Activated T-cell treated with anti-CD3 and anti-CD28 coated beads for 24 hours (primary cell): ENCODE data around the gene FUNDC1.
A peak's percentile ranks its signal among the peaks of the same experiment; 100 is the strongest.
"Not testable (repeated sequence)": the region's sequence is repeated elsewhere in the genome, so short reads cannot be mapped to it uniquely, and the experiment has no call there.

ENCODE experiments used
- DNase-seq: peaks from one replicate; pipeline ENCODE4 v3.0.0-alpha.2; 2020; ENCODE audit warnings: low read depth

FUNDC1 gene

GRCh38 chrX:44542567-44543325, at the start of gene FUNDC1:
TSS of gene FUNDC1 (minus strand) at chrX:44542859. CDS start at chrX:44542832, 27 bp downstream.
- peak; percentile 83 for DNase-seq

- no peak for DNase-seq
Measured at GRCh38 chrX:44585866-44586265, 43.2 kb upstream of the FUNDC1 start.

- DNase-seq: no peak
Measured at GRCh38 chrX:44580466-44580865, 37.8 kb upstream of the FUNDC1 start.

GRCh38 chrX:44572340-44572938, 29.8 kb upstream of the FUNDC1 start:
- no peak for DNase-seq

GRCh38 chrX:44570522-44570921, 27.9 kb upstream of the FUNDC1 start:
- no peak for DNase-seq

- DNase-seq: no peak
Measured at GRCh38 chrX:44569122-44569521, 26.5 kb upstream of the FUNDC1 start.

- no peak for DNase-seq
Measured at GRCh38 chrX:44568196-44568595, 25.5 kb upstream of the FUNDC1 start.

GRCh38 chrX:44561896-44562295, 19.2 kb upstream of the FUNDC1 start:
- not testable (repeated sequence) for DNase-seq

GRCh38 chrX:44550563-44550962, 7.9 kb upstream of the FUNDC1 start:
- DNase-seq: no peak

GRCh38 chrX:44545454-44545853, 2.8 kb upstream of the FUNDC1 start:
- DNase-seq: not testable (repeated sequence)

- no peak for DNase-seq
Measured at GRCh38 chrX:44544036-44544435, 1.4 kb upstream of the FUNDC1 start.

- no peak for DNase-seq
Measured at GRCh38 chrX:44536198-44536597, 6.5 kb downstream of the FUNDC1 start.

GRCh38 chrX:44529310-44529709, 13.3 kb downstream of the FUNDC1 start:
- no peak for DNase-seq

GRCh38 chrX:44514272-44514671, 28.4 kb downstream of the FUNDC1 start:
- DNase-seq: no peak

GRCh38 chrX:44507292-44507691, 35.4 kb downstream of the FUNDC1 start:
- no peak for DNase-seq

- no peak for DNase-seq
Measured at GRCh38 chrX:44506678-44507077, 36.0 kb downstream of the FUNDC1 start.

- no peak for DNase-seq
Measured at GRCh38 chrX:44503560-44503959, 39.1 kb downstream of the FUNDC1 start.

- DNase-seq: no peak
Measured at GRCh38 chrX:44495091-44495490, 47.6 kb downstream of the FUNDC1 start.

- no peak for DNase-seq
Measured at GRCh38 chrX:44494357-44494756, 48.3 kb downstream of the FUNDC1 start.

GRCh38 chrX:44489515-44489914, 53.1 kb downstream of the FUNDC1 start:
- DNase-seq: no peak

GRCh38 chrX:44484607-44485146, 58.0 kb downstream of the FUNDC1 start:
- no peak for DNase-seq

- DNase-seq: no peak
Measured at GRCh38 chrX:44483965-44484606, 58.6 kb downstream of the FUNDC1 start.

GRCh38 chrX:44482575-44482974, 60.1 kb downstream of the FUNDC1 start:
- no peak for DNase-seq
